GM23338 (cell line): Measurements from ENCODE around the gene DNM1L. TPM values are rescaled to one million over a fixed set of nuclear protein-coding genes. Genes with fewer than 3 reads are reported as not detected.

Experiments
- ATAC-seq: fragments of 200-7000 bp; cut with Tn5 transposase; 3 replicates; pipeline ENCODE4 v1.9.1; 2020
- DNase-seq: peaks from one replicate; pipeline ENCODE4 v3.0.0-alpha.2; 2015; ENCODE audit warnings: low spot score
- H2AFZ ChIP-seq: fragments of 200-600 bp; sonication (generic); 2 replicates; pipeline ENCODE4 v1.8.0; 2016; ENCODE audit warnings: antibody characterized with exemption, mild to moderate bottlenecking, moderate library complexity
- H3F3A ChIP-seq: fragments of 200-600 bp; sonication (generic); replicated peaks from 2 replicates; pipeline ENCODE4 v1.8.0; 2017; ENCODE audit warnings: antibody characterized with exemption, mixed run types, low read depth
- H3K27ac ChIP-seq: fragments of 200-600 bp; sonication (generic); 2 replicates; pipeline ENCODE4 v1.6.1; 2016; ENCODE audit warnings: low read depth
- H3K27me3 ChIP-seq: fragments of 200-600 bp; sonication (generic); 2 replicates; pipeline ENCODE4 v1.8.0; 2016; ENCODE audit warnings: mild to moderate bottlenecking, mixed run types, moderate library complexity; ENCODE audit not compliant: insufficient read depth
- H3K36me3 ChIP-seq: fragments of 200-600 bp; sonication (generic); 2 replicates; pipeline ENCODE4 v1.8.0; 2016; ENCODE audit warnings: mild to moderate bottlenecking; ENCODE audit not compliant: insufficient read depth
- H3K4me1 ChIP-seq: fragments of 200-600 bp; sonication (generic); 2 replicates; pipeline ENCODE4 v1.8.0; 2016; ENCODE audit warnings: mild to moderate bottlenecking, moderate library complexity; ENCODE audit not compliant: insufficient read depth
- H3K4me2 ChIP-seq: fragments of 200-600 bp; sonication (generic); 2 replicates; pipeline ENCODE4 v1.7.1; 2017; ENCODE audit warnings: mixed run types
- H3K4me3 ChIP-seq: fragments of 200-600 bp; sonication (generic); 2 replicates; pipeline ENCODE4 v1.6.1; 2016; ENCODE audit warnings: mixed run types
- H3K79me2 ChIP-seq: fragments of 200-600 bp; sonication (generic); replicated peaks from 2 replicates; pipeline ENCODE4 v1.8.0; 2017; ENCODE audit warnings: mild to moderate bottlenecking; ENCODE audit not compliant: insufficient read depth
- H3K9me2 ChIP-seq: fragments of 200-600 bp; sonication (generic); 2 replicates; pipeline ENCODE4 v1.8.0; 2017; ENCODE audit not compliant: insufficient read depth
- H4K20me1 ChIP-seq: fragments of 200-600 bp; sonication (generic); replicated peaks from 2 replicates; pipeline ENCODE4 v1.8.0; 2017; ENCODE audit warnings: mild to moderate bottlenecking; ENCODE audit not compliant: insufficient read depth
- H3K27ac Mint-ChIP-seq: 2 replicates; pipeline ENCODE4 v1.8.0; 2020; ENCODE audit warnings: inconsistent platforms, mild to moderate bottlenecking, moderate library complexity, mixed read lengths
- H3K27me3 Mint-ChIP-seq: 3 replicates; pipeline ENCODE4 v1.8.0; 2022; ENCODE audit warnings: low read depth, mild to moderate bottlenecking, moderate library complexity, mixed read lengths, inconsistent platforms; ENCODE audit not compliant: insufficient read depth, poor library complexity
- H3K36me3 Mint-ChIP-seq: 3 replicates; pipeline ENCODE4 v1.8.0; 2021; ENCODE audit warnings: low read depth, mild to moderate bottlenecking, inconsistent platforms, moderate library complexity, mixed read lengths
- H3K4me1 Mint-ChIP-seq: 3 replicates; pipeline ENCODE4 v1.8.0; 2020; ENCODE audit warnings: mild to moderate bottlenecking, inconsistent platforms, mixed read lengths
- H3K4me3 Mint-ChIP-seq: 3 replicates; pipeline ENCODE4 v1.8.0; 2021; ENCODE audit warnings: moderate library complexity, mild to moderate bottlenecking, inconsistent platforms, mixed read lengths
- H3K9me3 Mint-ChIP-seq: 3 replicates; pipeline ENCODE4 v1.8.0; 2020; ENCODE audit warnings: moderate library complexity, mild to moderate bottlenecking, inconsistent platforms, mixed read lengths
- CREB1 ChIP-seq: fragments of 250-450 bp; sonication (Bioruptor Pico); IDR thresholded peaks from 2 replicates; pipeline ENCODE4 v1.5.0; 2020; ENCODE audit warnings: low read depth, mild to moderate bottlenecking, moderate library complexity
- CTCF ChIP-seq, 2 experiments: fragments of 200-600 bp in 1 of 2; sonication (generic) in 1 of 2; conservative IDR thresholded peaks; 2 replicates each; pipeline versions ENCODE4 v1.5.1 to v1.6.1; 2016 to 2017; ENCODE audit warnings: antibody characterized with exemption in 2 of 2, low read depth in 2 of 2, mild to moderate bottlenecking in 2 of 2, moderate library complexity in 1 of 2
- ETS1 ChIP-seq: IDR thresholded peaks from 2 replicates; pipeline ENCODE4 v1.6.1; 2016; ENCODE audit warnings: antibody characterized with exemption
- EZH2 ChIP-seq: fragments of 200-600 bp; sonication (generic); IDR thresholded peaks from one replicate; pipeline ENCODE4 v1.8.0; 2017; ENCODE audit warnings: antibody characterized with exemption, mild to moderate bottlenecking, low read depth; ENCODE audit not compliant: unreplicated experiment
- EZH2phosphoT487 ChIP-seq: fragments of 200-600 bp; sonication (generic); IDR thresholded peaks from one replicate; pipeline ENCODE4 v1.8.1; 2018; ENCODE audit warnings: antibody characterized with exemption; ENCODE audit not compliant: unreplicated experiment
- JUNB ChIP-seq: IDR thresholded peaks from one replicate; pipeline ENCODE4 v1.6.1; 2016; ENCODE audit warnings: antibody characterized with exemption; ENCODE audit not compliant: unreplicated experiment
- NANOG ChIP-seq: IDR thresholded peaks from 2 replicates; pipeline ENCODE4 v1.6.1; 2016; ENCODE audit warnings: antibody characterized with exemption, borderline replicate concordance
- POLR2AphosphoS5 ChIP-seq: IDR thresholded peaks from 2 replicates; pipeline ENCODE4 v1.6.1; 2016; ENCODE audit warnings: antibody characterized with exemption, low read depth
- STAT1 ChIP-seq: IDR thresholded peaks from one replicate; pipeline ENCODE4 v1.6.1; 2016; ENCODE audit warnings: antibody characterized with exemption; ENCODE audit not compliant: unreplicated experiment
- ZNF114 ChIP-seq: fragments of 250-450 bp; sonication (Bioruptor Pico); IDR thresholded peaks from 2 replicates; pipeline ENCODE4 v1.5.0; 2020; ENCODE audit warnings: mild to moderate bottlenecking, moderate library complexity
- ZNF331 ChIP-seq: fragments of 250-450 bp; sonication (Bioruptor Pico); IDR thresholded peaks from 2 replicates; pipeline ENCODE4 v1.5.0; 2020; ENCODE audit warnings: low read depth, mild to moderate bottlenecking, moderate library complexity
- polyA plus RNA-seq: library from polyadenylated mRNA; unstranded; fragments of >200 nt; fragmentation: Nextera tagmentation; extraction: Ambion mirVana; gene quantifications from 2 replicates; pipeline ENCODE4 v1.2.1, GENCODE V29; 2016
- total RNA-seq: library from RNA; depleted of rRNA; stranded (reverse); fragments of >200 nt; shearing (Covaris generic); gene quantifications from 2 replicates; pipeline ENCODE4 v1.2.3, GENCODE V29; 2014
- TF ChIP-seq, protein P1 (sequence below): fragments of 250-450 bp; sonication (Bioruptor Pico); IDR thresholded peaks from 2 replicates; pipeline ENCODE4 v1.5.0; 2020; ENCODE audit warnings: mild to moderate bottlenecking, moderate library complexity
- TF ChIP-seq, protein P2 (sequence below): IDR thresholded peaks from one replicate; pipeline ENCODE4 v1.6.1; 2018; ENCODE audit warnings: antibody characterized with exemption; ENCODE audit not compliant: unreplicated experiment

DNM1L gene
- total and polyA plus RNA-seq, 2 experiments from 2014 or later: 72.2 to 94.8 TPM

GRCh38 chr12:32765906-32766305 lies 86.8 kb downstream of the DNM1L start:
- H2AFZ ChIP-seq: no peak overlapping the region
- H3K4me1 ChIP-seq: no peaks in the 10 kb centered on the region
- no peak overlapping the region for H3K4me3 Mint-ChIP-seq
- no peaks in the 10 kb centered on the region for H3K27me3 Mint-ChIP-seq
- DNase-seq (no peak), ATAC-seq (no peak)
- H3K36me3 ChIP-seq: no peaks in the 10 kb centered on the region
- H3K9me2 ChIP-seq: no peaks in the 10 kb centered on the region
- no peak overlapping the region for H3K27ac Mint-ChIP-seq
- no peak overlapping the region for H3K4me3 ChIP-seq
- H3K9me3 Mint-ChIP-seq: no peaks in the 10 kb centered on the region
- no peak overlapping the region for H3K27ac ChIP-seq
- no peaks in the 10 kb centered on the region for H3K27me3 ChIP-seq
- H3F3A ChIP-seq: no peaks in the 10 kb centered on the region
- no peaks in the 10 kb centered on the region for H4K20me1 ChIP-seq
- no peak overlapping the region for H3K4me2 ChIP-seq
- peaks cover 7% of the 10 kb centered on the region for H3K4me1 Mint-ChIP-seq
- TF ChIP-seq ETS1 (no peak), JUNB (no peak), EZH2 (no peak), ZNF114 (CRISPR knock-in tag) (no peak), ZNF331 (CRISPR knock-in tag) (no peak), CREB1 (CRISPR knock-in tag) (no peak), EZH2phosphoT487 (no peak), NANOG (no peak), CTCF (conservative IDR thresholded peaks at IDR 0.05; ENCODE audit: low read depth in 2 of 2) (no peak), POLR2AphosphoS5 (no peak), STAT1 (no peak)
- TF ChIP-seq, protein P1, sequence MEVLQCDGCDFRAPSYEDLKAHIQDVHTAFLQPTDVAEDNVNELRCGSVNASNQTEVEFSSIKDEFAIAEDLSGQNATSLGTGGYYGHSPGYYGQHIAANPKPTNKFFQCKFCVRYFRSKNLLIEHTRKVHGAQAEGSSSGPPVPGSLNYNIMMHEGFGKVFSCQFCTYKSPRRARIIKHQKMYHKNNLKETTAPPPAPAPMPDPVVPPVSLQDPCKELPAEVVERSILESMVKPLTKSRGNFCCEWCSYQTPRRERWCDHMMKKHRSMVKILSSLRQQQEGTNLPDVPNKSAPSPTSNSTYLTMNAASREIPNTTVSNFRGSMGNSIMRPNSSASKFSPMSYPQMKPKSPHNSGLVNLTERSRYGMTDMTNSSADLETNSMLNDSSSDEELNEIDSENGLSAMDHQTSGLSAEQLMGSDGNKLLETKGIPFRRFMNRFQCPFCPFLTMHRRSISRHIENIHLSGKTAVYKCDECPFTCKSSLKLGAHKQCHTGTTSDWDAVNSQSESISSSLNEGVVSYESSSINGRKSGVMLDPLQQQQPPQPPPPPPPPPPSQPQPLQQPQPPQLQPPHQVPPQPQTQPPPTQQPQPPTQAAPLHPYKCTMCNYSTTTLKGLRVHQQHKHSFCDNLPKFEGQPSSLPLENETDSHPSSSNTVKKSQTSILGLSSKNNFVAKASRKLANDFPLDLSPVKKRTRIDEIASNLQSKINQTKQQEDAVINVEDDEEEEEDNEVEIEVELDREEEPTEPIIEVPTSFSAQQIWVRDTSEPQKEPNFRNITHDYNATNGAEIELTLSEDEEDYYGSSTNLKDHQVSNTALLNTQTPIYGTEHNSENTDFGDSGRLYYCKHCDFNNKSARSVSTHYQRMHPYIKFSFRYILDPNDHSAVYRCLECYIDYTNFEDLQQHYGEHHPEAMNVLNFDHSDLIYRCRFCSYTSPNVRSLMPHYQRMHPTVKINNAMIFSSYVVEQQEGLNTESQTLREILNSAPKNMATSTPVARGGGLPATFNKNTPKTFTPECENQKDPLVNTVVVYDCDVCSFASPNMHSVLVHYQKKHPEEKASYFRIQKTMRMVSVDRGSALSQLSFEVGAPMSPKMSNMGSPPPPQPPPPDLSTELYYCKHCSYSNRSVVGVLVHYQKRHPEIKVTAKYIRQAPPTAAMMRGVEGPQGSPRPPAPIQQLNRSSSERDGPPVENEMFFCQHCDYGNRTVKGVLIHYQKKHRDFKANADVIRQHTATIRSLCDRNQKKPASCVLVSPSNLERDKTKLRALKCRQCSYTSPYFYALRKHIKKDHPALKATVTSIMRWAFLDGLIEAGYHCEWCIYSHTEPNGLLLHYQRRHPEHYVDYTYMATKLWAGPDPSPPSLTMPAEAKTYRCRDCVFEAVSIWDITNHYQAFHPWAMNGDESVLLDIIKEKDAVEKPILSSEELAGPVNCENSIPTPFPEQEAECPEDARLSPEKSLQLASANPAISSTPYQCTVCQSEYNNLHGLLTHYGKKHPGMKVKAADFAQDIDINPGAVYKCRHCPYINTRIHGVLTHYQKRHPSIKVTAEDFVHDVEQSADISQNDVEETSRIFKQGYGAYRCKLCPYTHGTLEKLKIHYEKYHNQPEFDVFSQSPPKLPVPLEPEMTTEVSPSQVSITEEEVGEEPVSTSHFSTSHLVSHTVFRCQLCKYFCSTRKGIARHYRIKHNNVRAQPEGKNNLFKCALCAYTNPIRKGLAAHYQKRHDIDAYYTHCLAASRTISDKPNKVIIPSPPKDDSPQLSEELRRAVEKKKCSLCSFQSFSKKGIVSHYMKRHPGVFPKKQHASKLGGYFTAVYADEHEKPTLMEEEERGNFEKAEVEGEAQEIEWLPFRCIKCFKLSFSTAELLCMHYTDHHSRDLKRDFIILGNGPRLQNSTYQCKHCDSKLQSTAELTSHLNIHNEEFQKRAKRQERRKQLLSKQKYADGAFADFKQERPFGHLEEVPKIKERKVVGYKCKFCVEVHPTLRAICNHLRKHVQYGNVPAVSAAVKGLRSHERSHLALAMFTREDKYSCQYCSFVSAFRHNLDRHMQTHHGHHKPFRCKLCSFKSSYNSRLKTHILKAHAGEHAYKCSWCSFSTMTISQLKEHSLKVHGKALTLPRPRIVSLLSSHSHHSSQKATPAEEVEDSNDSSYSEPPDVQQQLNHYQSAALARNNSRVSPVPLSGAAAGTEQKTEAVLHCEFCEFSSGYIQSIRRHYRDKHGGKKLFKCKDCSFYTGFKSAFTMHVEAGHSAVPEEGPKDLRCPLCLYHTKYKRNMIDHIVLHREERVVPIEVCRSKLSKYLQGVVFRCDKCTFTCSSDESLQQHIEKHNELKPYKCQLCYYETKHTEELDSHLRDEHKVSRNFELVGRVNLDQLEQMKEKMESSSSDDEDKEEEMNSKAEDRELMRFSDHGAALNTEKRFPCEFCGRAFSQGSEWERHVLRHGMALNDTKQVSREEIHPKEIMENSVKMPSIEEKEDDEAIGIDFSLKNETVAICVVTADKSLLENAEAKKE: no peak
- TF ChIP-seq, protein P2, sequence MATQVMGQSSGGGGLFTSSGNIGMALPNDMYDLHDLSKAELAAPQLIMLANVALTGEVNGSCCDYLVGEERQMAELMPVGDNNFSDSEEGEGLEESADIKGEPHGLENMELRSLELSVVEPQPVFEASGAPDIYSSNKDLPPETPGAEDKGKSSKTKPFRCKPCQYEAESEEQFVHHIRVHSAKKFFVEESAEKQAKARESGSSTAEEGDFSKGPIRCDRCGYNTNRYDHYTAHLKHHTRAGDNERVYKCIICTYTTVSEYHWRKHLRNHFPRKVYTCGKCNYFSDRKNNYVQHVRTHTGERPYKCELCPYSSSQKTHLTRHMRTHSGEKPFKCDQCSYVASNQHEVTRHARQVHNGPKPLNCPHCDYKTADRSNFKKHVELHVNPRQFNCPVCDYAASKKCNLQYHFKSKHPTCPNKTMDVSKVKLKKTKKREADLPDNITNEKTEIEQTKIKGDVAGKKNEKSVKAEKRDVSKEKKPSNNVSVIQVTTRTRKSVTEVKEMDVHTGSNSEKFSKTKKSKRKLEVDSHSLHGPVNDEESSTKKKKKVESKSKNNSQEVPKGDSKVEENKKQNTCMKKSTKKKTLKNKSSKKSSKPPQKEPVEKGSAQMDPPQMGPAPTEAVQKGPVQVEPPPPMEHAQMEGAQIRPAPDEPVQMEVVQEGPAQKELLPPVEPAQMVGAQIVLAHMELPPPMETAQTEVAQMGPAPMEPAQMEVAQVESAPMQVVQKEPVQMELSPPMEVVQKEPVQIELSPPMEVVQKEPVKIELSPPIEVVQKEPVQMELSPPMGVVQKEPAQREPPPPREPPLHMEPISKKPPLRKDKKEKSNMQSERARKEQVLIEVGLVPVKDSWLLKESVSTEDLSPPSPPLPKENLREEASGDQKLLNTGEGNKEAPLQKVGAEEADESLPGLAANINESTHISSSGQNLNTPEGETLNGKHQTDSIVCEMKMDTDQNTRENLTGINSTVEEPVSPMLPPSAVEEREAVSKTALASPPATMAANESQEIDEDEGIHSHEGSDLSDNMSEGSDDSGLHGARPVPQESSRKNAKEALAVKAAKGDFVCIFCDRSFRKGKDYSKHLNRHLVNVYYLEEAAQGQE: no peak
- no peaks in the 10 kb centered on the region for H3K79me2 ChIP-seq
- no peaks in the 10 kb centered on the region for H3K36me3 Mint-ChIP-seq
